Stimulated activated CD4-positive, alpha-beta T cell treated with anti-CD3 and anti-CD28 coated beads, TNF-alpha, amount 100 ng/mL, for 24 hours (primary cell): ENCODE results near the gene SLC24A4.

Source experiments
- DNase-seq, 3 experiments: peaks; one replicate each; pipeline ENCODE4 v3.0.0-alpha.2; 2020; ENCODE audit warnings: low read depth in 3 of 3

The SLC24A4 gene, protein sequence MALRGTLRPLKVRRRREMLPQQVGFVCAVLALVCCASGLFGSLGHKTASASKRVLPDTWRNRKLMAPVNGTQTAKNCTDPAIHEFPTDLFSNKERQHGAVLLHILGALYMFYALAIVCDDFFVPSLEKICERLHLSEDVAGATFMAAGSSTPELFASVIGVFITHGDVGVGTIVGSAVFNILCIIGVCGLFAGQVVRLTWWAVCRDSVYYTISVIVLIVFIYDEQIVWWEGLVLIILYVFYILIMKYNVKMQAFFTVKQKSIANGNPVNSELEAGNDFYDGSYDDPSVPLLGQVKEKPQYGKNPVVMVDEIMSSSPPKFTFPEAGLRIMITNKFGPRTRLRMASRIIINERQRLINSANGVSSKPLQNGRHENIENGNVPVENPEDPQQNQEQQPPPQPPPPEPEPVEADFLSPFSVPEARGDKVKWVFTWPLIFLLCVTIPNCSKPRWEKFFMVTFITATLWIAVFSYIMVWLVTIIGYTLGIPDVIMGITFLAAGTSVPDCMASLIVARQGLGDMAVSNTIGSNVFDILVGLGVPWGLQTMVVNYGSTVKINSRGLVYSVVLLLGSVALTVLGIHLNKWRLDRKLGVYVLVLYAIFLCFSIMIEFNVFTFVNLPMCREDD

DNA sequence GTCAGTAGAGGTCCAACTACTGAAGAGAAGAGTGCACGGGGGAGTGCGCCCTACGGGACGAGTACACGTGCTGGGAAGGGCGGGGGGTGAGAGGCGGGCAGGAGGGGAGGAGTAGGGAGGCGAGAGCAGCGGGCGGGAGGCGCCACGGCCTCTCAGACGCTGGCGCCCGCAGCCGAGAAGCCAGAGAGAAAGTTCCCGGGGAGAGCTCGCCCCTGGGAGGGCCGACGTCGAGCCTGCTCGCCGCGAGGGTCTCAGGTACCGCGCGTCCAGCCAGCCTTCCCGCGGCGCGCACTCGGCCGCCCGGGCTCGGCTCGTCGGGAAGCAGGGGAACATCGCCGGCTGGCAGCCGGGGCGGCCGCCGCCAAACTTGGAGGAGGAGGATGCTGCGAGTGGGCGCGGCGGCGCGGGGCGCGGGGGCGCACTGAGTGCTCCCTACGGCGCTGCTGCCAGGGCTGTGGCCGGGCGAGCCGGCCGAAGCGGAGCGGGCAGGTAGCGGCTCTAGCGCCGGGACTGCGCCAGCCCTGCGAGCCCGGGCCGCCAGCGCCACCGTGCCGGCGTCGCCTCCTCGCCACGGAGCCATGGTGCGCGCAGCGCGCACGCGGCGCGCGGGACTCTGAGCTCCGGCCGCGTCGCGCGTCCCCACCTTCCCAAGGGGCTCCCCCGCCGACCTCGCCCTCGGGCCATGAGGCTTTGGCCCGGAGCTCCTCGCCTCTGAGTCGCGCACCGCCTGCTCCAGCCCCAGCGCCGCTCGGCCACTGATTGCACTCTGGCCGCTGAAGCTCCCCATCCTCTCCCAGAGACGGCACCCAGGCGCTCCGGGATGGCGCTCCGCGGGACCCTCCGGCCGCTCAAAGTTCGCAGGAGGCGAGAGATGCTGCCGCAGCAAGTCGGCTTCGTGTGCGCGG, at the start of gene SLC24A4:
SLC24A4 (plus strand) TSS at position 155 of the 905 bp plus-strand sequence; CDS start at position 821, 666 bp downstream.
- DNase-seq = no peak

DNA sequence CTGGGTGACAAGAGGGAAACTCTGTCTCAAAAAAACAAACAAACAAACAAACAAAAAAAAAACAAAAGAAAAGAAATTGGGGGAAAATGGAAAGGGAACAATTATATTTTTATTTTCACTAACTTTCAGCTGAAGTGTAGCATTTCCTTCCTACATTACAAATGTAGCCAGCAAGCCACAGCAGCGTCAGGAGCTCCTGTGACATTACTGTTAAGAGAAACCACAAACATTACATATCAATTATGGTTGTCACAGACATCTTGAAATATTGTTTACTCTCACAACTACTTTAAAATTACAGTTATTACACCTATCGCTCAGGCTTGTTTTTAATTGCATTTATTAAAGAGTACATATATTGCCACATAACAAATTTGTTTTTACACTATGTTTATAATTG, 49.8 kb upstream of the SLC24A4 start:
- no peak for DNase-seq

DNA sequence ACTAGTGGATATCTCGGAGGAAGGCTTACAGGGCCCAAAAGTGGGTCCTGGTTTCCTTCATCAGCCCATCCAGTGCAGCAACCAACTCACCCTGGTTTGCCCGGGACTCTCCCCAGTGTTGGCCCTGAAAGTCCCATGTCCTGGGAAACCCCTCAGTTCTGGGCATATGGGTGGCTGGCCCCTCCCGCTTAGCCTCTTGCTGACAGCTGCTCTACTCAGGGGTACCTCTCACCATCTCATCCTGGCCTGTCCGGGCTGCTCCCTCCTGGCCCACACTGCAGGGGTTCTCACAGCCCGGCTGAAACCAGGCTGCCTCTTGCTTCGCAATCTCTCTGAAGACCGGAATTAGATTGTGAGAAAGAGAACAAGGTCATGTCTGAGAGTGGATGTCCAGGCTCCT, 48.9 kb upstream of the SLC24A4 start:
- DNase-seq = no peak

DNA sequence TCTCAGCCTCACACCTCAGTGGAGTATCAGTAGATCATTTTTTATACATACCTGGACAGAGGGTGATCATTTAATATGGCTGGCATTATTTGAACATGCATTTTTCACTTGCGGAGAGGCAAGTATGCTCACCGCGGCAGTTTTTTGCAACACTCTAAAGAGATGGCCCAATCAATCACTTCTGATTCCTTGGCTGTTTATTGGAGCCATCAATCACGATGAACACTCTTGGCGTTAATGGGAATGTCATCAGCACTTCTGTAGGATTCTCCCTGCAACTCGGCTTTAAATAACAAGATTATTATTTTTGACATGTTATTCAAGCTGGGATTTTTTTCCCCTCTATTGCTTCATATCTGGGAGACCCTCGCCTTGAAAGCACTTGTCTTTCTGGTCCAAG, 46.9 kb upstream of the SLC24A4 start:
- no peak for DNase-seq

DNA sequence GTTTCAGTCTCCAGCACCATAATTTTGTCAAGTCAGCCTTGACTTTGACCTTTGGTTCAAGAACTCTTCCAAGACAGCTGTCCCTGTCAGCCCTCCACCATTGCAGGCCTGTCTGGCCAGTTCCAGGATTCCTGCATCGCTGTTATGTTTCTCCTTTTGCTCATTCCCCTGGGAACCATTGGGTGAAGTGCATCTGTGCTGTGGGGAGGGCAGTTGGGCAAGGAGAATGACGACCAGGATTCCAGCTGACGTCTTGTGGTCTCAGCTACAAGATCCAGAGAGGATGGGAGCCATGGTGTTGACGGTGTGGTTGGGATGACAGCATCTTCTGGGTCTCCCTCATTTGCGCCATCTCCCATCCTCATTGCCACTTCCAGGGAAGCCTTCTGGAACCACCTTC, 45.9 kb upstream of the SLC24A4 start:
- no peak for DNase-seq

DNA sequence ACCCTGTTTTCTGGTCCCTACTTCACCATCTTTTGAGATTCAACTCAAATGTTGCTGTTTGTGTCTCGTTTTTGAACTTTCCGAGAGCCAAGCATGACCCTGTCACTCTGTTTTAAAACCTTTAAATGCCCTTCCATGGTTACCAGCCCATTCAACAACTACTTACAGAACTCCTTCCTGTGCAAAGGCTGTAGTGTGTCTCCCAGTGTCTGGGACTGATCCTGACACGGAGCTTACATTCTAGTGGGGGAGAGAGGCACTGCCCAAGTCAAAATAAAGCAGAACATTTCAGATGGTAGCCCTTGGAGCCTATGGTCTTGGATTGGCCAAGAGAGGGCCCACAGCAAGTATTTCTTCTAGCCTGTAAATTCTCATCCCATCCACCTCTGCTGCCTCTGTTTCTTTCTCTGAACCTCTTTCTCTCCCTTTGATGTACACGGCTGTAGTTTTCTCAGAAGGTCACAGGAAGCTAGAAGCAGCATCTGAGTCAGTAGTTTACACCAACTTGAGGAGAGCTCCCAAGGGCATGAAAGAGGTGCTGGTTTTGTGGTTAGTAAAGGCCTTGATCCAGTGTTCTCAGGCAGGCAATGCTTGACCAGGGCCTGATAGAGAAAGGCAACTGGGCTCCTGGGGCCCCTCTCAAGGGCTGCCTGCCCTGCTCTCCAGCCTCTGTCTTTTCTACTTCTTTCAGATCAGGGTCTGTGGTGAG, 42.3 kb upstream of the SLC24A4 start:
- DNase-seq = no peak

DNA sequence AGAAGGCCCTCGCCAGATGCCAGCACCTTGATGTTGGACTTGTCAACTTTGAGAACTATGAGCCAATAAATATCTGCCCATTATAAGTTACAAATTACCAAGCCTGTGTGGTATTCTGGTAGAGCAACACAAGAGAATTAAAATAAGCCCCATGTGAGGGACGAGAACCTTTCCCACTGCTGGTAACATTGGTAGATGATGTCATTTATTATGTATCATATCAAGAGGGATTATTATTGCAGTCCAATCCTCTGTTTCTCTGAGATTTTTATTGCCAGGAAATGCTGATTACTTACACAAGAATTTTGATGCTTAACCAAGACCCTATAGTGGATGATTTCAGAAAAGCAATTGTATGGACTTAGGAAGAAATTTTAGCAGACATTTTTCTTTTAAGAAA, 40.3 kb upstream of the SLC24A4 start:
- DNase-seq = no peak

DNA sequence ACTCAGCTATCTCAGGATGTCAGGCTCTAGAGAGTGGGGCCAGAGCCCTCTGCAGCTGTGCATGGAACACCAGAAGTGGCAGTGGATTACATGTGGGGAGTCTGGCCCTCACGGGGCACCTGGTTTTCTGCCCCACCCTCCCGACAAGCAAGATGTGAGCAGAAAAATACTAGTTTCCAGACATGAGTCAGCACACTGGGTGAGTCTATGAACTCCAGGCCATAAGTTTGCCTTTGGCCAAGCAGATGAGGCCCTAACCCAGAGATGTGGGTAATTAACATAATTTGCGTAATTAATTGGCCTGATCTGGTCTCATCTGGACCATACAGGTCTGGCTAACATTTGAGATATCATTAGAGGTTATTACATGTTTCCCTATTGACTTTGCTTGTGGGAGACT, 37.7 kb upstream of the SLC24A4 start:
- no peak for DNase-seq

DNA sequence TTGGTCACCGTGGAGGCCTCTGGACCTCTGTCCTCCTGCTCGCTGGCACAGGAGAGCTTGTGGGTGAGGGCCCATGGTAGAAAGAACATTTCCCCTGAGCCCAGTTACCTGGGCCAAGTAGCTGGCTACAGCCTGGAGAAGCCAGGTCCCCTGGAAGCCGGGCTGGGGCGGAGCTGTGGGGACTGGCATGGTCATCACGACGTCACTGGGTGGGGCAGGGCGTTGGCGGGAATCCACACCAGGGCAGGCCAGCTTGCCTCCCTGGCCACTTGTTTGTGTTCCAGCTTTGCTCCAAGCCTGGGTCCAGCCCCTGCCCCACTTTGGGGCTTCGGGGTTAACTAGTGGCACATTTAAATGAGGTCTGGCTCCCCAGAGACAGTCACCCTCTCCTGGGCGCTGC, 35.0 kb upstream of the SLC24A4 start:
- DNase-seq = no peak

DNA sequence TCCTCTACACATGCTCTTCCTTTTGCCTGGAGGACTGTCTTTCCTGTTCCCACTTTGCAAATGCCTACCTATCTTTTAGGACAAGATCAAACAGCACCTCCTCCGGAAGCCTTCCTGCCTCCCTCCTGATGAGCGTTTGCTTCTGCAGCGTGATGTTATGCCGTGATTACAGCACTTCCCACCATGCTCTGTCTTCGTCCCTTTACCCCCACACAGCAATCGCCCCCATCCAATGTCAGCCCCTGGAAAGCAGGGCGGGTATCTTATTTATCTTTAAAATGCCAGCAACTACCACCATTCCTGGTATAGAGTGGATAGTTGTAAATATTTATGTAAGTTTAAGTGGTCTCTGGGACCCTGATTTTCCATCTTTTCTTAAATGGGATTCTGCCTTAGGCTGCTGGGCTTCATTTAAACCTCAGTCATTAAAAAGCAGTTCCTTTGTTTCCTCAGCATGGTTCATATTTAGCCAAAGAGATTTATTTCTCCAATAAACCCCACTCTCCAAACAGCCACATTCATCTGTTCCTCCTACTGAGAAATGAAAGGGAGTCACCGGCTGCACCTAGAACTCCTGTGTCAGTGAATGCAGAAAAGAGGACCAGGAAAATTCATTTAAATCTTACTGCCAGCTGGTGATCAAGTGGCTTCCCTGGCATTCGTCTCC, 33.8 kb upstream of the SLC24A4 start:
- DNase-seq = no peak

DNA sequence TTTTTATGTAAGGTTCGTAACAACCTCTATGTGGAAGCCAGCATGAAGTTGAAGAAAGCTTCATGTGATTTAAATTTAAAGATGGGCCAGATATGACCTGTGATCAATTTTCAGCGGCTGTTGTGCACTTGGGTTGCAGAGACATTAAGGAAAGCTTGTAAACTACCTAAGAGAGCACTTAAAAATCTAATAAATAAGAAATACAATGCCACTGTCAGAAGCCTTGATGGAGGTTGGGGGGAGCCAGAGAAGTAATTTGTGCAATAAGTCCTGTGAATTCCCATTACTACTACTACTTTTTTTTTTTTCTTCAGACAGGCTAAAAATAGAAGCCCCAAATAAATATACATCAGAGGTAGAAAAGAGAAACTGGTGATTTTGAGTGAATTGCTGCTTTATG, 30.3 kb upstream of the SLC24A4 start:
- no peak for DNase-seq

DNA sequence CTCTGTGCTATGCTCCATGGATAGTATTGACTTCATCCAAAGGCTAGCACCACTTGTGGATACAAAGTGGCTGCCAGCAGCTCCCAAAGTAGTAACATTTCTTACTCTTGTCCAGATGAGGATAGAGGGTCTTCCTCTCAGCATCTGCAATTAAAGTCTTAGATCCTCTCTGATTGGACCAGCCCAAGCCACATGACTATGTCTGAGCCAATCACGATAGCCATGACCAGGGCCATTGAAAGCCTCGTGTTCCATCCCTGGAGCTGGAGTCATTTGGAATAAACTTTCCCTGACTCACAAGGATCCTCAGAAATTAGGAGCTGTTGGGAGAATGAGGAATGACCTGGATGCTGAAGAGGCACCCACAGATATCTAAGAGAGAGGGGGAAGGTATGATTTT, 28.5 kb upstream of the SLC24A4 start:
- DNase-seq = no peak

DNA sequence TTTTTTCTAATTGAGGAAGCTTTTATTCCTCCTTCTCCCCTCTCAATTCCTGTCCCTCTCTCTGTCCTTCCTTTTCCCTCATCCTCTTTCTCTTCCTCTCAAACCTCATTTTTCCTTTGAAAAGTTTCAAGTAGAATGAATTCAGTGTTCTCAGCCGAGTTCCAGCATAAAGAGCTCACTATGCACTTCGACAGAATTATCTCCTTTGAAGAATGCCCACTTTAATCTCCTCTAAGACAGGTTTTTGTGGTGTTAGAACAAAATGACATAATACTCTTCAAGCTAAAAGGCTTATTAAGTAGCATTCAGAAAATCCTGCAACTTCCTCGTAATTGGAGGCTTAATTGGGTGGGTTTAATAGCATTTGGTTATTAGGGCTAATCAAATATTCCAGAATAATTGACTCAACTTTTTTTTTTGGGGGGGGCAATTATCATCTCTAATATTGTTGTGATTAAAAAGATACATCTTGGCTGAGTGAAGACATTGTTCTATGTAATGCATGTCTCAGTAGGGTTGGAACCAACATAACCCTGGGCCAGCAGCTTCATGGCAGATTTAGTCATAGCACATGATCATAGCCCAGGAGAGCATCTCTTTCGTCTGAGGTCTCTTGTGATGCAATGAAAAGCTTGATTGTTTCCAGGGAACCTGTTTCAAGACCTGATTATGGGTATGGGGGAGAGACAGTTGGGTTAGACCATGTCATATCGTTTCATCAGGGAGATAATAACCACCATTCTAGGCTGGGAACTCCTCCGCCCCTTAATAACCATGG, 25.0 kb upstream of the SLC24A4 start:
- DNase-seq = no peak

DNA sequence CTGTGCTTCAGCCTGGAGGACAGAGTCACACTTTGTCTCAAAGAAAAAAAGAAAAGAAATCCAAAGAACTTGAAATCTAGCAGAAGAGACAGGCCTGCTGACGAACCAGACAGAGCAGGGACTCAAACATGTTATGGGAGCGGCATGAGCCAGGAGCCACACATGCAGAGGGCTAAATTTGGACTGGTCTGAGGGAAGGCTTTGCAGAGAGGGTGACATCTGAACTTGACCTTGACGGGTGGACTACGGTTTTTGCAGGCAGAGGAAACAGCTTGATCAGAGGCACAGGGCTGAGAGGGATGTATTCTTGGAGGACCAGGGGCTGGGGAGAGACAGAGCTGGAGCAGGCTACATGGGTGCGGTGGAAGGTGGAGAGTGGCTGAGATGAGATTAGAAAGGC, 20.5 kb upstream of the SLC24A4 start:
- DNase-seq = no peak

DNA sequence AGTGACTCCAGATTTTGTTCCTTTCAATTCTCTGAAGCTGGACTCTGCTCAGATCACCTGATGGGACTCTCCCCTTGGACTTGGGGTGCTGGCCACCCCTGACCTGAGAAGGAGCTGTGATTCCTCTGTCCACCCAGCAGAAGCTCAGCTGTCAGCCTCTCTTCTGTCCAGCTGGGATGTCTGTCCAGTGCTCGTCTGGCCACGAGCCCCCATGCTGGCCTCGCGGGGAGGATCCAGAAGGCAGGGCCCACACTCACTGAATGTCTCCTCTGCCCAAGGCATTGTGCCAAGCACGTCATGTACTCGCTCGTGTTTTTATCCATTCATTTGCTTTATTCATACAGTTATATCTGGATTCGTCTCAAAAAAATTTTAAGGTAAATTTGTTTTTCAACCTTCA, 14.2 kb upstream of the SLC24A4 start:
- DNase-seq = no peak

DNA sequence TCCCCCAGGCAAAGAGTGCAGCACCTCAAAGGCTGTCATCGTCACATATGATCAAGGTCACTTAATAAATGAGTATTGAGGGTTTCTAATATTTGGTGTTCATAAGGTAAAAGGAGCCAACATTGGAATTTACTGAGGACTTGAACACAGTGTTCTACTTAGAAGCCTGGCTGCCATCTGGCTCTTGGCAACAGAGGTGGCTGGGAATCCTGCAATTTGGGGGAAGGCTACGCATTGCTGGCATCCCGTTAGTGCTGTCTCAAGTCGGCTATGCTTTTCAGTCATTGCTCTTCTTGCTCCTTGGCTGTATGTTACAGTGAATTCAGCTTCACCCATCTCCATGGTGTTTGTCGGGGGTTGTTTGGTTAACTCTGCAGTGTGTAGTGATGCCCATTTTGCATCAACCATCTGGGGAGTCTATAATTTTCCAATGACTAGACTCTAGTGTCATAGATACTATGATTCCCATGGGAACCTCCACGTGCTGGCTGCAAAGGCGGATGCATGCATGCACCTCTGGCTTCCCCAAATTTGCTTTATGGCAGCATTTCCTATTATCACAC, 12.9 kb upstream of the SLC24A4 start:
- no peak for DNase-seq

DNA sequence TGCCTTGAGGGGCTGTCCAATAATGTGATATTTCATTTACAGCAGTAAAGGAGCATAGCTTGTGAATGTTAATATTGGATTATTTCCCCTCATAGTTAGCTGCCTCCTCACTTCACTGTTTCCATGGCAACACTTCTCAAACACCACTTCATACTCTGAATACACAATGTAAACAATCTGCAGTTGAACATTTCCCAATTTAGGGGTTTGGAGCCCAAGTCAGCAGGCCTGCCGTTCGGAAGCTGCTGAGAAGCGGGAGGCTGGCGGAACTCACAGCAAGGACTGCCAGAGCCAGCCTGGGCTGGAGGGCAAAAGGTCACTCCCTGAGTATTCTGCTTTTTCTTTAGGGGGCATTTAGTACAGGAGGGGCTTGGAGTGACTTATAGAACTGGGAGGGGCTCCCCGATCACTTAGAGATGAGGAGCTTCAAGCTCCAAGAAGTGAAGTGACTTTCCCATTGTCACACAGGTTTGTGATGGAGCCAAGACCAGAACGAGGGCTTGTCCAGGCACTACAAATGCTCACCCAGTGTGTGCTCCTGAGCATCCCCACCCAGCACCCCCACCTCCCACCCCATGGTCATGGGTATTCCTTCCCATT, 12.1 kb upstream of the SLC24A4 start:
- DNase-seq = no peak

DNA sequence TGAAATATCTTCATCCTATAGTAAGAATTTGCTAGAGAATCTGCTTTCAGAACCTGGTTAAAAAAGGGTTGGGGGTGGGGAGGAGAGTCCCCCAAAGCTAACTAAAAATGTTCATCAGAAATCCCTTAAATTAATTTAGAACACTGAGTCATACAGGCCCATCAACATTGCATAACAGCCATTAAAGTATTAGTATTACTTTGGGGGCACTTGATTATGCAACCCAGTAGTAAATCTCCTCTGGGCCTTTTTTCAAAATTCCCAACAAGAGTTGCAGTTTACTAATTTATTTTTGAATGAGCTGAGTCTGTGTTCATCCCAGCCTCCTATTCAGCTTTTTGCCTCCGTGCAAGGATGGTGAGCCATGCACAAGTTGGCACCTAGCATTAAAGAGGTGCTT, 8.8 kb upstream of the SLC24A4 start:
- DNase-seq = no peak

DNA sequence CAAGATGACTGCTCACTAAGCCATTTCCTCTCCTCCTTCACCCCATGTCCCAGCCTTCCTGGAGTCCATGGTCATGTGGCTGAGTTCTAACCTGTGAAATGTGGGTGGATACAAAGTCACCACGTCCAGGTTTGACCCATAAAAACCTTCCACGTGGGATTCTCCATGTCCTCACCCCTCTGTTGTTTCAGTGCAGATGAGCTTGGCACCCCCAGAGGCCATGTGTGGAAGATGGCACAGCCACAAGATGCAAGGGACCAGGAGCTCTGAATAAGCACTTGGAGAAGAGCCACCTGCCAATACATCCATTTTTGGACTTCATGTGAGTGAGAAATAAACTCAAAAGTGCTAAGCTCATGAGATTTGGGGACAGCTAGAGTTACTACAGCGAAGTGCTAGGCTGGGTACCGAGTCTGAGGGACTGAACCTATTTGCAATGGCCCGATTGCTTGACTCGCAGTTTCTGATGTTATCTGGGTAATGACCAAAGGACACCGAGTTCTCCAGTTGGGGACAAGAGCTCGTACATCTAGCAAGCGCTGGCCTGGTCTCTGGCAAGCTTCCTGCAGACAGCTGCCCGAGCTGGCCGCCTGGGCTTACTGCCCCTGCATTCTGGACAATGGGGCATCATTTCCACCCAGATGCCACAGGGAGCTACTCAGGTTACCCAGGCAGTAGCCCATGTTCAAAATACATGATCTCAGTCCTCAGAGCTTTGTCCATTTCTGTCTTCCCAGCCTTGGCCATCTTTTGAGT, 7.7 kb upstream of the SLC24A4 start:
- DNase-seq = no peak
